OCI-LY1 (cell line): ENCODE data around the gene MFNG.

Experiments
- CTCF ChIP-seq: fragments of 200-600 bp; sonication (generic), shearing (Covaris generic); IDR thresholded peaks from 2 replicates; pipeline ENCODE4 v1.5.1; 2017; ENCODE audit warnings: mild to moderate bottlenecking, antibody characterized with exemption, low read length, moderate library complexity, mixed read lengths
- EZH2 ChIP-seq: fragments of 200-600 bp; sonication (generic), shearing (Covaris generic); IDR thresholded peaks from 2 replicates; pipeline ENCODE4 v1.8.0; 2017; ENCODE audit warnings: borderline replicate concordance, mixed run types, mild to moderate bottlenecking, antibody characterized with exemption, low read length, moderate library complexity, mixed read lengths

- TF ChIP-seq CTCF (no peak), EZH2 (no peak)
These were observed 7.0 kb downstream of the MFNG start for GRCh38 chr22:37479196-37479595.
